ENCODE results near the gene B3GNT8. TPM values are rescaled to one million over a fixed set of nuclear protein-coding genes. Genes with fewer than 3 reads are reported as not detected.

The B3GNT8 gene
- total and polyA plus RNA-seq, 2 of the 4 experiments (the other 2 are of a cell fraction) = 0.36 TPM

- Histone ChIP-seq H3K27me3 (ENCODE audit: control insufficient read depth, insufficient read depth, low read length) (no peaks in the 10 kb centered on the region), H4K91ac (ENCODE audit: insufficient read depth, low read depth, low read length) (peak within 1 kb of the TSS; percentile 94), H4K20me1 (ENCODE audit: insufficient read depth, low read length) (no peaks in the 10 kb centered on the region), H2AK9ac (replicated peaks; ENCODE audit: low read depth, low read length, poor library complexity) (peak within 1 kb of the TSS; percentile 59), H3K9ac (ENCODE audit: low read depth, low read length) (peak within 1 kb of the TSS; percentile 82), H3K23ac (ENCODE audit: low read depth, low read length) (peak within 1 kb of the TSS; percentile 66; the same call in 1 of the 2 replicates), H3K4me2 (ENCODE audit: low read depth, low read length) (peak within 1 kb of the TSS; percentile 77), H3K4me3 (ENCODE audit: insufficient read depth, low read depth, low read length) (peak within 1 kb of the TSS; percentile 82), H2BK15ac (ENCODE audit: low read depth, low read length) (no peak within 1 kb of the TSS; the same call in 2 of the 3 replicates), H3K14ac (replicated peaks; ENCODE audit: low read depth, low read length) (peak within 1 kb of the TSS; percentile 78; the same call in 1 of the 2 replicates), H3K79me1 (ENCODE audit: low read depth in 1 of 2, low read length in 2 of 2) (peaks cover 9 to 21% of the 10 kb centered on the region in 2 experiments), H3K4me1 (ENCODE audit: control insufficient read depth, insufficient read depth, low read length) (no peaks in the 10 kb centered on the region; the same call in 1 of the 2 replicates), H3K27ac (ENCODE audit: insufficient read depth, low read length) (peak within 1 kb of the TSS; percentile 90), H3K18ac (ENCODE audit: low read depth, low read length) (peak within 1 kb of the TSS; percentile 74; the same call in 1 of the 2 replicates), H4K5ac (ENCODE audit: low read depth, low read length) (peak within 1 kb of the TSS; percentile 89), H4K8ac (ENCODE audit: low read depth in 2 of 2, low read length in 2 of 2) (peak within 1 kb of the TSS; percentile 45 to 97), H3K4ac (ENCODE audit: low read depth, low read length) (peak within 1 kb of the TSS; percentile 93), H2AFZ (replicated peaks; ENCODE audit: low read length, poor library complexity) (peak within 1 kb of the TSS; percentile 98), H2BK20ac (ENCODE audit: low read depth, low read length) (no peak within 1 kb of the TSS), H3K9me3 (ENCODE audit: control insufficient read depth, insufficient read depth, low read length) (no peaks in the 10 kb centered on the region), H2BK5ac (ENCODE audit: low read depth, low read length, poor library complexity, severe bottlenecking) (peak within 1 kb of the TSS; percentile 85), H2AK5ac (ENCODE audit: low read depth, low read length) (no peak within 1 kb of the TSS), H2BK120ac (ENCODE audit: low read depth, low read length) (peak within 1 kb of the TSS; percentile 72), H3K9me1 (ENCODE audit: insufficient read depth, low read length) (no peaks in the 10 kb centered on the region; the same call in 1 of the 2 replicates), H3K36me3 (ENCODE audit: control insufficient read depth, insufficient read depth, low read length) (peaks cover 8% of the 10 kb centered on the region; the same call in 1 of the 2 replicates), H3K56ac (ENCODE audit: extremely low read depth, insufficient read depth, low read length) (peak within 1 kb of the TSS; percentile 81)
- CTCF ChIA-PET = interaction anchor here (0.7 to 2.5 kb wide), 4 partner anchors 9 to 131 kb away, joined by 3 to 10 read pairs (median 4); no protein-coding TSS in a partner anchor
- DNase-seq (peak; percentile 97), ATAC-seq (ENCODE audit: low read depth) (peak; percentile 99)
- 0% methylated on average over 32 of the region's 40 CpGs; no CpG with 5 or more reads in 1 of the 2 experiments for WGBS, 2 experiments (ENCODE audit: extremely low coverage in 2 of 2, insufficient read length in 1 of 2)
- dilution Hi-C loops (cut with HindIII; ENCODE audit: low sequenced_read_pairs, unreplicated experiment) (no loop called here), intact Hi-C loops (cut with micrococcal nuclease) (no loop called here), in situ Hi-C loops (cut with MboI; ENCODE audit: low sequenced_read_pairs) (loop anchor here (5.0 kb wide), 1 partner anchor 133 kb away; no protein-coding TSS in a partner anchor)
- no TSS peak for BruUV-seq (replicated peaks)
- POLR2A ChIA-PET (ENCODE audit: unreplicated experiment) = interaction anchor here (0.6 kb wide), 1 partner anchor 9 kb away, joined by 8 read pairs; no protein-coding TSS in a partner anchor
- TF ChIP-seq FOS (IDR thresholded peaks at IDR 0.05; ENCODE audit: low read depth, low read length) = no peak
- TF ChIP-seq MAFK (IDR thresholded peaks at IDR 0.05; ENCODE audit: low read depth, low read length) = no peak
- TF ChIP-seq MXI1 (IDR thresholded peaks at IDR 0.05; ENCODE audit: borderline replicate concordance, low read depth, low read length) = peak; percentile 45; the same call in 1 of the 2 replicates
- TF ChIP-seq MAZ (IDR thresholded peaks at IDR 0.05; ENCODE audit: borderline replicate concordance, low read depth, low read length) = peak; percentile 50; the same call in 1 of the 2 replicates
- TF ChIP-seq, protein P1, sequence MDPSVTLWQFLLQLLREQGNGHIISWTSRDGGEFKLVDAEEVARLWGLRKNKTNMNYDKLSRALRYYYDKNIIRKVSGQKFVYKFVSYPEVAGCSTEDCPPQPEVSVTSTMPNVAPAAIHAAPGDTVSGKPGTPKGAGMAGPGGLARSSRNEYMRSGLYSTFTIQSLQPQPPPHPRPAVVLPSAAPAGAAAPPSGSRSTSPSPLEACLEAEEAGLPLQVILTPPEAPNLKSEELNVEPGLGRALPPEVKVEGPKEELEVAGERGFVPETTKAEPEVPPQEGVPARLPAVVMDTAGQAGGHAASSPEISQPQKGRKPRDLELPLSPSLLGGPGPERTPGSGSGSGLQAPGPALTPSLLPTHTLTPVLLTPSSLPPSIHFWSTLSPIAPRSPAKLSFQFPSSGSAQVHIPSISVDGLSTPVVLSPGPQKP (IDR thresholded peaks at IDR 0.05; ENCODE audit: borderline replicate concordance, low read depth, low read length) = 0 out of 2 replicates have a peak, but pooled peaks have one; percentile 32
- TF ChIP-seq CHD1 (IDR thresholded peaks at IDR 0.05; ENCODE audit: low read depth, low read length) = no peak
- TF ChIP-seq BHLHE40 (IDR thresholded peaks at IDR 0.05; ENCODE audit: low read depth, low read length) = no peak
- TF ChIP-seq, protein P2, sequence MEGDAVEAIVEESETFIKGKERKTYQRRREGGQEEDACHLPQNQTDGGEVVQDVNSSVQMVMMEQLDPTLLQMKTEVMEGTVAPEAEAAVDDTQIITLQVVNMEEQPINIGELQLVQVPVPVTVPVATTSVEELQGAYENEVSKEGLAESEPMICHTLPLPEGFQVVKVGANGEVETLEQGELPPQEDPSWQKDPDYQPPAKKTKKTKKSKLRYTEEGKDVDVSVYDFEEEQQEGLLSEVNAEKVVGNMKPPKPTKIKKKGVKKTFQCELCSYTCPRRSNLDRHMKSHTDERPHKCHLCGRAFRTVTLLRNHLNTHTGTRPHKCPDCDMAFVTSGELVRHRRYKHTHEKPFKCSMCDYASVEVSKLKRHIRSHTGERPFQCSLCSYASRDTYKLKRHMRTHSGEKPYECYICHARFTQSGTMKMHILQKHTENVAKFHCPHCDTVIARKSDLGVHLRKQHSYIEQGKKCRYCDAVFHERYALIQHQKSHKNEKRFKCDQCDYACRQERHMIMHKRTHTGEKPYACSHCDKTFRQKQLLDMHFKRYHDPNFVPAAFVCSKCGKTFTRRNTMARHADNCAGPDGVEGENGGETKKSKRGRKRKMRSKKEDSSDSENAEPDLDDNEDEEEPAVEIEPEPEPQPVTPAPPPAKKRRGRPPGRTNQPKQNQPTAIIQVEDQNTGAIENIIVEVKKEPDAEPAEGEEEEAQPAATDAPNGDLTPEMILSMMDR (conservative IDR thresholded peaks at IDR 0.05; ENCODE audit: low read depth, low read length) = peak; percentile 51
- TF ChIP-seq NFE2L2 (IDR thresholded peaks at IDR 0.05; ENCODE audit: low read depth, low read length) = no peak
- TF ChIP-seq RAD21 (IDR thresholded peaks at IDR 0.05; ENCODE audit: low read length) = no peak
- TF ChIP-seq RFX5 (IDR thresholded peaks at IDR 0.05; ENCODE audit: low read depth, low read length) = no peak
- TF ChIP-seq CEBPB (IDR thresholded peaks at IDR 0.05; ENCODE audit: low read depth, low read length) = peak; percentile 94
- TF ChIP-seq POLR2A (IDR thresholded peaks at IDR 0.05; ENCODE audit: low read depth, low read length) = peak; percentile 76
- no peak for TF ChIP-seq RCOR1 (IDR thresholded peaks at IDR 0.05; ENCODE audit: insufficient replicate concordance, low read length)
- TF ChIP-seq SMC3 (IDR thresholded peaks at IDR 0.05; ENCODE audit: low read depth, low read length) = no peak
Measured at GRCh38 chr19:41439441-41440222, 12.5 kb upstream of the B3GNT8 start, which contains the start of gene DMAC2. Gene DMAC2, minus strand, starts transcription at chr19:41439912. Its CDS starts 13 bp downstream, at chr19:41439899.
